HL-60 (cell line): ENCODE measurements around the gene DVL1.

ENCODE experiments used
- DNase-seq, 2 experiments: peaks; one replicate each; pipeline ENCODE4 v3.0.0-alpha.2; 2010 to 2020; ENCODE audit warnings: low read depth in 1 of 2, low spot score in 1 of 2
- H3K27ac ChIP-seq: fragments of 250-450 bp; sonication (Bioruptor Pico); replicated peaks from 2 replicates; pipeline ENCODE4 v1.5.1; 2020; ENCODE audit warnings: mild to moderate bottlenecking, moderate library complexity
- H3K27me3 ChIP-seq: fragments of 250-450 bp; sonication (Bioruptor Pico); 2 replicates; pipeline ENCODE4 v1.5.1; 2021; ENCODE audit warnings: mild to moderate bottlenecking, moderate library complexity; ENCODE audit not compliant: insufficient read depth, poor library complexity, severe bottlenecking
- H3K4me3 ChIP-seq: replicated peaks from 2 replicates; pipeline ENCODE4 v1.5.1; 2011; ENCODE audit warnings: mild to moderate bottlenecking, control low read depth, low read length; ENCODE audit not compliant: insufficient read depth
- CTCF ChIP-seq: IDR thresholded peaks from one replicate; pipeline ENCODE4 v1.5.1; 2011; ENCODE audit warnings: low read length, control low read depth, inconsistent platforms; ENCODE audit not compliant: insufficient read depth
- GABPA ChIP-seq: IDR thresholded peaks from 2 replicates; pipeline ENCODE4 v1.6.1; 2012; ENCODE audit warnings: low read depth
- POLR2AphosphoS5 ChIP-seq: IDR thresholded peaks from 2 replicates; pipeline ENCODE4 v1.6.1; 2012; ENCODE audit warnings: low read depth
- REST ChIP-seq: IDR thresholded peaks from 2 replicates; pipeline ENCODE4 v1.6.1; 2012; ENCODE audit warnings: low read depth; ENCODE audit not compliant: insufficient replicate concordance
- SPI1 ChIP-seq: IDR thresholded peaks from 2 replicates; pipeline ENCODE4 v1.6.1; 2012; ENCODE audit warnings: low read depth, mild to moderate bottlenecking, borderline replicate concordance

The DVL1 gene

GRCh38 chr1:1346501-1346890, 2.7 kb downstream of the DVL1 start:
- Histone ChIP-seq H3K4me3 (no peak overlapping the region), H3K27ac (no peak overlapping the region), H3K27me3 (peaks cover under 1% of the 10 kb centered on the region)
- TF ChIP-seq SPI1 (no peak), REST (no peak), CTCF (no peak), POLR2AphosphoS5 (no peak), GABPA (no peak)
- DNase-seq = no peak

- no peak for TF ChIP-seq REST
- no peak for TF ChIP-seq CTCF
- TF ChIP-seq POLR2AphosphoS5 = no peak
- TF ChIP-seq GABPA = no peak
- TF ChIP-seq SPI1 = no peak
- no peak for DNase-seq
- no peak overlapping the region for H3K4me3 ChIP-seq
- H3K27ac ChIP-seq = no peak overlapping the region
- H3K27me3 ChIP-seq = no peaks in the 10 kb centered on the region
Measured at GRCh38 chr1:1345860-1346500, 3.2 kb downstream of the DVL1 start.

- Histone ChIP-seq H3K27ac (no peak overlapping the region), H3K27me3 (no peaks in the 10 kb centered on the region), H3K4me3 (no peak overlapping the region)
- DNase-seq = no peak
- TF ChIP-seq POLR2AphosphoS5 = no peak
- no peak for TF ChIP-seq SPI1
- no peak for TF ChIP-seq CTCF
- no peak for TF ChIP-seq REST
- TF ChIP-seq GABPA = no peak
Measured at GRCh38 chr1:1345384-1345783, 3.8 kb downstream of the DVL1 start.
